NCI-H1048 (cell line): ENCODE data around the gene EFHC1.

Experiments
- DNase-seq: peaks from one replicate; lab custom pipeline; 2025; lab: John Stamatoyannopoulos, UW

The EFHC1 gene

DNA sequence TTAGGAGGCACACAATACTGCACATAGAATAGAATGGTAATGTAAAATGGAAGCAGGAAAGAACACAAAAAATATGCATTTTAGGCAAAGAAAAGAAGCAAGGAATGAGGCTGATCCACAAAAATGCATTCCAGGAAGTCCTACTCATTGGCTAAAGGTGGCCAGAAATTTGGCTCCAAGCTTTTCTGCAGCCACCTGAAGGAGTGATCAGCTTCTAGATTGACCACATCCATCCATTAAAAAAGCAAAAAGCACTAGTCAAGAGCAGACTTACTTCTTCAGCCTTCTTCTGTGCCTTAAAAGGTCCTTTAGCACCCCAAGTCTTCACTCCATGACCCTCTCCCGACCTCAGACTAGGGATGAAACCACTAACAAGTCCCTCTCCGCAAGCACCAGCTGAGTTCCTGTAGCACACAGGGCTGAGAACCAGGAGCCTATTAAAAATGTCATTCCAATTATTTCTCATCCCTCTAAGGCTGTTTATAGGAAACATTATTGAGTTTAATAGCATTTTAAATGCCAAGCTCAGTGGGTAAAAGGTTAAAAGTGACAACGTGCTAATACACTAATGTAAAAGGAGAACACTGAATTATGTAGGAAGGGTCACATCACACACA is 120.3 kb downstream of the EFHC1 start:
- no peak for DNase-seq

DNA sequence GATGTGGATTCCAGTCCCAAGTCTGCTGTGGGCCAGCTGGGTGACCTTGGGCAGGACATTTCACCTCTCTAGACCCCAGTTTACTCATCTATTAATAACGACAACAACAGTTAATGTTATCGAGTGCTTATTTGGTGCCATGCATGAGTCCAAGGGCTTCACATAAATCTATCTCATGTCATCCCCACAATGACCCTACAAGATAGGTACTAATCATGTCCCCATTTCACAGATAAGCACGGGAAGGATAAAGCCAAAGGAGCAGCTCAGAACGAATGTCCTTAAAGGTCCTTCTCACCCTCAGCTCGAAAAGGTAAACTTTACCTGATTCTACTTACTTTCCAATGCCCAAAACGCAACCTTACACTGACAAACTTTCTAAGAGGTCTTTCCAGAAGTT is 121.0 kb downstream of the EFHC1 start:
- DNase-seq, result no peak

DNA sequence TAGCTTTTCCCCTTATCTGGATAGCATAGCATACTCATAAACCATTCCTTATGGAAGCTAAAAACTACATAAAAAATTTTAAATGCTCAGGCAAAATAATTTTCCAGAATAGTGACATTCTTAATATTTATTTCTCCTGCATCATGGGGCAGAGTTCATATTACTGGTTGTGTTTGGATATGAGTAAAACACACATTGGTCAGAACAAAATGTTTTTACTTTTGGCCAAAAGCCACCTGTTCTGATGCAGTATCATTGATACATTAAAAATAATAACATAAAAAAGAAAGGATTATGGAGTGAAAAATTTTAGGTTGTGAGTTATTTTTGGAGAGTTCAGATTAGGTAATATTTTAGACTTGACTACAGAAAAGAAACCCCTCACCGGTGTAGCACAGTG is 123.1 kb downstream of the EFHC1 start:
- DNase-seq, result no peak

DNA sequence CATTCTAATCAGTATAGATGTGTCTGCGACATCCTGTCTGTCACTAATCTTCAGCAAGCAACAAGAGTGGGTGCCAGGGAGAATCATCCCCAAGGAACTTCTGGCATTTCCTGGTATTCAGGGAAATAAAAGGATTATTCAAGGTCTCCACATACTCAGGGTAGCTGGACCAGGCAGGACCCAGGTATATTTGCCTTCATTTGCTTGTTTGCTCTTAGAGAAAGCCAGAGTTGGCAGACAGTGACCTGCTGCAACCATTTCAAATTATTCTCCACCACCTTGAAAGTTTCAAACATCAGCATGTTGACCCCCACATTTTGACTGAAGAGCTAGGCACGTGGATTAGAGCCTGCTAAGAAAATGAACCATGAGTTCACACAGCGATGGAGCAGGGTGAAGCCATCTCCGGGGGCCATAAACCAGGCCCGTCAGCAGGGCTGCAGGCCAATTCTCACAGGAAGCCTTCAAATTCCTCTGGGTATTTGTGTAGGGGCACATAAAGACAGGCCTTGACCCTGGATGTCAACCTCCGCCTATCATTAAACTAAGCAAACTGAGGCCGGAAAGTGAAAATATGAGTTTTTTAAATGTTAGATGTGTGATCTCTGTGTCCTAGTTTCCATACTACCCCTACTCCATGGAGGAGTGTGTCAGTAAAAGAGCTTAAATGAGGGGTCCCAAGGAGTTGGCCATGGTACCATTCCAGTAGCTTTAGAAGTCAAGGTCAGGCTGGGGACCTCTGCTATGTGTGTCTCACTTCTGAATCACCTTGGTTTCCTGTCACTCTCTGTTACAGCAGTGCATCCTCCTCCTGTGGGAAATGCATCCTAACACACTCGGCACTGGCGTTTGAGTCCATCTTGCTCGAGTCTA is 123.8 kb downstream of the EFHC1 start:
- DNase-seq, result no peak

DNA sequence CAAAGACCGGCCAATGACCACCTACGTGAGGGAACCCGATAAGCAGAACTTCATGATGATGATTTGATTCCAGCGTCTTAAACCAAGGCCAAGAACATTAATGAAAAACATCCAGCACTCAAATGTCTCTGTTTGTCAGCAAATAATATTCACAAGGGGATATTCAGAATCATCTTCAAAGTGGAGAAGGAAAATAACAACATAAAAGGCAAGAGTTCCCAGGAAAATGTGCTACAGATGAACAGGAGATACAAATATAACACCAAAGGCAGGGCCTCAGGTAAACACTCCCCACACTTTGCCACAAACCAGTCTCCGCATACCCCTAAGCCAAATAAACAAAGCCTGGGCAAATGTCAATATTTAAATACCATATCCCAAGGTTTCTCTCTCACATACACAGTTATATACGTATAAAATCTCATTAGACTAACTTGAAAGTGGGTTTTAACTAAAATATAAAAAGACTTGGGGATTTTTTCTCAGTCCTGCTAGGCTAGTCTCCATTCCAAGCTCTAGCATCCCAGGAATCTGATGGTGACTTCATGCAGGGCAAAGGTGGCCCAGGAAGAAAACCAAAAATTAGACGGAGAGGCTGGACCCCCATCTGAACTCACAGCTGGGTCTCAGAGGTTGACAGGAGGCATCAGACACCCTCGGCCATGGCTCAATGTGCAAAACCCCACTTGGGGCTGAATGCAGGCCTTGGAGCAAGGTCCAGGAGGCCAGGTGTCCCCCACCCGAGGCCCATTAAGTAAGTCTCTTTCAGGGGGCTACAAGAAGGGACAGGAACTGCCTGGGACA is 124.7 kb downstream of the EFHC1 start:
- no peak for DNase-seq

DNA sequence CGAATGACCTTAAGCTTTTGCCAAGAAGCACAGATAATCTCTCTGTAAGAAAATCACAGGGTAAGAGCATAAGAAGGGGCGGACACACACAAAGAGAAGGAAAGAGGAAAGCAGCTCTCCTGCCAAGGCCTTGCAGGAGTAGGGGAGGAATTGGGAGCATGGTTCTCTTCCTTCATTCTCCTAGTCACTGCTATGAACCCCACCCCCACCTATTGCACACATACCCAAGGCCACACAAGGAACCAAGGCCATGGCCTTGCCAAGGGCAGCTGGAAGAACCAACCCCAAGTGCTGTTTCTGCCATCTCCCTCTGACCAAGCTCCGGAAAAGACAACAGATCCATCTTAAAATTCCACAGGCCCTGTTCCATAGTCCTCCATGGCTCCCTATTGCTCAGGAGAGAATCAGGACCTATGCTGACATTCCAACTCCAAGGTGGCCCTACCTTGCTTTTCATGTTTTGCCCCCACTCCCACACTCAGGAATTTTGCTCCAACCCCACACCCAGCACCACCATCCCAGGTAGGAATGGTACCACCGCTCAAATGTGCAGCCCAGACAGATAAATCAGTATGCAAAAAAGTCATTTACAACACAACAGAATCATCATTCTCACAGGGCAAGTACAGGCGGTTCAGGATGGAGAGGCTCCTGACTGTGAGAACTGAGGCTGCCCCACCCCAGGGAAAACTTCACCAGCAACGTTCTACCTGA is 125.4 kb downstream of the EFHC1 start:
- DNase-seq, result no peak

DNA sequence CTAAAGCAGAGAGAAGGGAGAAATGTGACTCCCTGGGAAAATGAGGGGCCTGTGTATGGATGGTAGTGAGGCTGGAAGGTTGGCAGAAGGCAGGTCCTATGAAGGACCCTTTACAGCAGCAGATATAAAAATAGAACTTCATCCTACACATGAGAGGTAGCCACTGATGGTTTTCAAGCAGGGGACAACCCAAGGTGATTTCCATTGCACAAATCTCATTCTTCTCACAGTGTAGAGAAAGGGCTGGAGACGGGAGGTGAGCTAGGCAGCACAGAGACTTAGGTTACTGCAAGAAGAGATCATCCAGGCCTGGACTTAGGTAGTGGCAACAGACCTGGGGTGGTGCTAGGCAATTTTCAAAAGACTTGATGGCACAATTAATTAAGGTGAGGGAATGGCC is 126.0 kb downstream of the EFHC1 start:
- DNase-seq, result no peak

DNA sequence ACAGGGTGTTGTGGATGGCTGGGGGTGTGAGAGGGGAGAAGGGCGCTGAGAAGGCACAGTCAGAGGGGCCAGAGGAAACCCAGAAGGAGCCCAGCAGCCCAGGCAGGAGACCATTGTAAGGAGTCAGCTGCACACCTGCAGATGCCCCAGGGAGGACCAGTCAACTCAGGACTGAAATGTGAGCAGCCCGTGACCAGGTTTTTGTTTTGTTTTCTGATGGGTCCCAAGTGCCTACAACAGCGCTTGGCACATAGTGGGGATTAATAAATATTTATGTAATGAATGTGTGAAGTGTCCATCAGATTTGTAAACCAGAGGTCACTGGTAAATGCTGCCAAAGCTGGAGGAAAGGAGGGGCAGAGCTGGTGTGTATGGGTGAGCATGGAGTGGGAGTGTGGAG is 126.5 kb downstream of the EFHC1 start:
- DNase-seq, result no peak

DNA sequence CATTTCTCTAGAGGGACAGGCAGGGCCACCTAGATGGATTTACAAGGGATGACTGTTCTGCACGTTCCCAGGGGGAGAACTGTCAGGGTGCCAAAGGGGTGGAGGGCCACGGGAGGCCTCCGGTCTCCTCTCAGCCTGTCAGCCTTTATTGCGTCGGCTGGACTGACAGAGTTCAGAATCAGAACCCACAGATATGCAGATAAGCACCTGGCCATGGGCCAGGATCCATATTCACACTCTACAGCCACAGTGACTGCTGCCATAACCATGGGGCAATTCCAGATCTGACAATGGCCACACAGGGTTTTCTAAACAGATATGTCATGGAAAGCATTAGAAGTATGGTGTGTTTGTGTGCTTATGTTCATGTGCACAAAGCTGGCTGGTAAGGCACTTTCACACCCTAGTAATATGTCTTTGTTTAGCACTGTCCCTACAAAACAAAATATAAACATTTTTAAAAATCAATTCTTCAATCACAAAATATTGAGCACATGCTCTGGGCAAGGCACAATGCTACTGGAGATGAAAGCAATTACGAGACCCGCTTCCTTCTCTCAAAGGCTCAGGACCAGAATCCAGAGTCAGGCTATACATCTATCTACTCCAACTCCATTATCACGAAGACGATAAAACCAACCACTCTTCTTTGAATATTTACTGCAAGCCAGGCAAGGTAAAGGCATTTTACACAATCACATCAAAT is 127.7 kb downstream of the EFHC1 start:
- no peak for DNase-seq

DNA sequence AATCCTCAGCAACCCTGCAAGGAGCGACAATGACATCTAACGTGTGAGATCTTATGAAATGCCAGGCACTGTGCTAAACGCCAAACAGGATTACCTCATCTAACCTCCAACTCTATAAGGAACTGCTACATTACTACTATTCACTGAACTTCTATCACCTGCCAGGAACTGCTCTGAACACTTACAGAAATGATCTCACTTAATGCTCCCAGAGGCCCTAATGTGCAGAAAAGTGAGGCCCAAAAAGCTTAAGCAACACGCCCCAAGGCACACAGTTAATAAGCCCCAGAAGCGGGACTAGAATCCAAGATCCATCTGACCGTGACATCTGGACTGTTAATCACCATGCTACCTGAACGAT is 128.2 kb downstream of the EFHC1 start:
- DNase-seq, result no peak

DNA sequence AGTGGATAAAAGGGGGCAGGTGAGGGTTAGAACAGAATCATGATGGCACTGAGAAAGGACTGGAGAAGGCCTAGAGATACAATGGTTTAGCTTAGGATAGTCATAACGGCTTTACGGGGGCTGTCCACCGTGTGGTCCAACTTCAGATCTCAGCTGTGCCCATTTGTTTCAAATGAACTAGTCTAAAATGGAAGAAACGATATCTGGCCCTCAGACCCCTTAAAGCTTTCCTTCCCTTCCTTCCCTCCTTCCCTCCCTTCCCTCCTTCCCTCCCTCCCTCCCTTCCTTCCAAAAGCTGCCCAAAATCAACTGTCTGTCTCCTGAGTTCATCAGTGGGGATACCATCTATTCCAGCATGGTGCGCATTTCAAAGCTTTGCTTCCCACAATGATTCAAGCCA is 128.9 kb downstream of the EFHC1 start:
- DNase-seq, result no peak

DNA sequence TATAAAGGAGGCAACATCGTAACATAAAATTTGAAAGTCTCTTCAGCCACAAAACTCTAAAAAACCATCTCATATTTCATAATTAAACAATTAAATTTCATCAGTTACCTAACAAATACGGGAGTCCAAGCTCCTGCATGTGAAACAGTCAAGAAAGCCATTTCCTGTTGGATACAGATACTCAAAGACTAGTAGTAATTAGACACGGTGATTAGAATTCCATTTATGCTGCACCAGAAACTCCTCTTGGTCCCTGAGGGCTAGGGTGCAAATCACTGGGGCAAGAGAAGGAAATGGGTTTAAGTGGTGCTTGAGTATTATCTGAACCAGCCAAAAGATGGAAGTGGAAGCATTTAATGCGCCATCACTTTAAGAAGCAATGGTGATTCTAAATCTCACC is 129.3 kb downstream of the EFHC1 start:
- DNase-seq, result no peak

DNA sequence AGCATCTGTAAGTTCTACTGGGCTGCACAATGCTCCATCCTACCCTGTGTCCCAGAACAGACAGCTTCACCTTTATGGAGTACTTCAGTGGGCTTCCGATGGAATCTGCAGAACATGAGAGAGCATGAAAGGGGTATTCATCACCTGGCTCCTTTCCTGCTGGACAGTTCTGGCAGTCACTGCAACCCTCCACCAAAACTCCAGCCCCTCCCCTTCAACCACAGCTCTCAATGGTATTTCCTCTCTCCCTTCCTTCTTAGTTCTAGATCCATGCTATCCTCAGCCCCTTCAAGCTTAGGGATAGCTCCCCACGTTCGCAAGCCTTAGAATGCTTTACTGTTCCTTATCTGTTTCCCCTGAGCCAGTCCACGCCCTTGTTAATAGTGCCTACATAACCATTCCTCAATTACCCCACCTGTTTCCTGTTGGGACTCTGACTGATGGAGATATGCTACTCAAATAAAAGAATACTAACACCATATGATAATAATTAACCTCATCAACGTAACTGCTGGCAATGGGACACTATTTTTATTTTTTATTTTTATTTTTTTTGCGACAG is 130.0 kb downstream of the EFHC1 start:
- no peak for DNase-seq

DNA sequence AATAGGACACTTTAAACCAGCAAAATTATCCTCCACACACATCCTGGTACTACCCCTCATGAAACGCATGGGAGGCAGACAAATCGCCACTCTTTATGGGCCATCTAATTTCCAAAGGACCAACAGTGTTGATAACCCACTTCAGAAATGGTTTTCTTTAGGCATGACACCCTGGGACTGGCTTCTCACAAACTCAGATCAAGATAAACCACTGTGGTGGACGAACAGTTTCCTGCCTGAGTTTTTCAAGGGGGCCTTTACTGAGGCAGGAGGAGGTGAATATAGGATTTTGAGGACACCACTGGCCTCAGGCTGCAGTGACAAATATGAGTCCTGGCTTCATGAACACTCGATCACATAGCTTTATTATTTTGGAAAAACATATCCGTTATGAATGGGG is 130.7 kb downstream of the EFHC1 start:
- no peak for DNase-seq

DNA sequence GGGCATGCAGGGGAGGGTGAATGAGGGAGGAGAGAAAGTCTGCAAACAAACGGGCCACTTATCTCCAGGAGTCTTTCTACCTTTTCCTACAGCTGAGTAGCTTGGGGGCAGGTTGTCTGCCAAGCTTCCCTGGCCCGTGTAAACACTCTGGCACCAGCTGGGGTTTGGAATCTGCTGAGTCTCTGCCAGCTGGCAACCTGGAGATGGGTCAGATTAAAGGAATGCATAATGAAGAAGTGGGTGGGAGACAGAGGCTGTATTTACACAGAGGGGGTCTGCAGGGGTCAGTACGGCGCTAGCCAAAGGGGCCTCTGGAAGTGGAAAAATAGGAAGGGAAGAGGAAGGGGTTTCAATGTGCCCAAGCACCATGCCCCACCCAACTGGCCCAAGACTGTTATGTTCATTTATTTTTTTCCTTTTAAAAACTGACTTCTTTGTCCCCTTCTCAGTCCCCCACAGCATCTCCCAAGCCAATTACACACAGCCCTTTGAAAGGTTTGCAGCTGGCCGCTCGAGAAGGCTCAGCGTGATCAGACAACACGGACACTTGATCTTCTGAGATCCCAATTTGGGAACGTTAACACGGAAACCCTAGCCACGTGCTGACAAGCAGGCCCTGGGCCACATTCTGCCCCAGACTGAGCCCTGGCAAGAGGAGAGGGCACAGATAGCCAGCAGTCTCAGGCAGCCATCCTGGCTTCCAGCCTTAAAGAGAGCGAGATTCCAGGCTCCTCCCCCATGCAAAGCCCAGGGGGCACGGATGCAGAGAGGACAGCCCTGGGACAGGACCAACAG is 131.5 kb downstream of the EFHC1 start:
- peak; percentile 73 for DNase-seq

DNA sequence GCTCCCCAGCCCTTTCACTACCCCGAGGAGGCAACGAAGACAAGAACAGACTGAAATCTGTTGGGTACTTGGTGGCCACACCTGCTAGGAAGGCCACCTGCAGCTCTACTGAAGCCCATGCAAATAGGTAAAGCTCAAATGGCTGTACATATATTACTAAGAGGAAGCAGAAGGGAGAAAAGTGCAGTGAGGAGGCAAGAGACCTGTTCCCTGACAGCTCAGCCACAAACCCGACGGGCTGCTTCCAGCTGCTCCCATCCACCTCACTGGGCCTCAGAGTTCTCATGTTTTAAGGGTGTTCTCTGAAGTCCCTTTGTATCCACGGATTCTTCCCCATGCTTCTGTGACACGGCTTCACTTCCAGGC is 132.1 kb downstream of the EFHC1 start:
- DNase-seq, result peak; percentile 27

DNA sequence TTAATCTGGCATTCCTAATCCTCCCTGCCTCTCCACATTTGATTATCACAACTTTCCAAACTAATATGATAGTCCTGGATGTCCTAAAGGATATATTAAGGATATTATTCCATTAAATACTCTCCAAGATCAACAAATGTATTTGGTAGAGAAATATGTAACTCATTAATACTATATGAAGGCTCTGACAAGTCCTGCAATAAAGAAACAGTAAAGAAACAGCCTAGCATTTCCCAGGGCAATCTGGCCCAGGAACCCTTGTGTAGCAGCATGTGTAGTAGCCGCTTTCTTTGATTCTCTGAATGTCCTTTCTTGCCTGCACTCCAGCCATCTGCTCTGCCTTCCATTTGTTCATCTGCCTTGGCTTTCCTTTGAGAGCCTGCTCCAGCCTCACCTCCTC is 133.0 kb downstream of the EFHC1 start:
- no peak for DNase-seq

DNA sequence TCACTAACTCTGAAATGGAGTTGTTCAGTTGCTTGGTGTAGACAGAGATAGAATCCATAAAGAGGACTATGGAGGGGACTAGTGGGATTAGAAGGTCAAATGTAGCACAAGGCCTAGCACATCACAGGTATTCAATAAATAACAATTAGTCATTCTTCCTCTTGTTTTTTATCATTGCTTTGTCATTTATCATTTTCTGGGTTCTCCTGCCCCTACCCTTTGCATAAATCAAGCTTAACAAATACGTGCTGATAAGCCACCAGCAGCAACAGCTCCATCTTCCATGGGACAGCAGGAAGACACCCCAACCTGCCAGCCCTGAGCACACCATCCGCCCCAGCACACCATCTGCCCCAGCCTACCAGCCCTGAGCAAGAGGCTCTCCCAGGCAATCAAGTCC is 133.6 kb downstream of the EFHC1 start:
- DNase-seq, result no peak

DNA sequence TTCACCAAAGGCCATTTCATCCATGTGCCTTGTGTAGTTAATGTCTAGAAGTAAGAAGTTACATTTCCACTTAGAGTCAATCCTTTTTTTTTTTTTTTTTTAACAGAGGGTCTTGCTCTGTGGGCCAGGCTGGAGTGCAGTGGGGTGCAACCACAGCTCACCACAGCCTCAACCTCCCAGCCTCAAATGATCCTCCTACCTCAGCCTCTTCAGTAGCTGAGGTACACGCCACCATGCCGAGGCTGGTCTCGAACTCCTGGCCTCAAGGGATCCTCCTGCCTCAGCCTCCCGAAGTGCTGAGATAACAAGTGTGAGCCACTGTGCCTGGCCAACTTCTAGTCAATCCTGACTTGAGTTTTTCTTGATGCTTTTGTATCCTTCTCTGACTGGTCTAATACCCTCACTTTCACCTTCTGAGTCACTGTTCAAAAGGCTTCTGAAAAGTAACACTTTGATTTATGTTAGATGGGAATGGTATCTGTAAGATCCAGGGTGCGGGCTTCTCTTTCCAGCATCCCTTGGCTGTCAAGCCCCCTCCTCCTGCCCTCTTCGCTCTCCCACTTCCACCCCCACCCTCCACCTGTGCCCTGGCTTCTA is 134.6 kb downstream of the EFHC1 start:
- no peak for DNase-seq

DNA sequence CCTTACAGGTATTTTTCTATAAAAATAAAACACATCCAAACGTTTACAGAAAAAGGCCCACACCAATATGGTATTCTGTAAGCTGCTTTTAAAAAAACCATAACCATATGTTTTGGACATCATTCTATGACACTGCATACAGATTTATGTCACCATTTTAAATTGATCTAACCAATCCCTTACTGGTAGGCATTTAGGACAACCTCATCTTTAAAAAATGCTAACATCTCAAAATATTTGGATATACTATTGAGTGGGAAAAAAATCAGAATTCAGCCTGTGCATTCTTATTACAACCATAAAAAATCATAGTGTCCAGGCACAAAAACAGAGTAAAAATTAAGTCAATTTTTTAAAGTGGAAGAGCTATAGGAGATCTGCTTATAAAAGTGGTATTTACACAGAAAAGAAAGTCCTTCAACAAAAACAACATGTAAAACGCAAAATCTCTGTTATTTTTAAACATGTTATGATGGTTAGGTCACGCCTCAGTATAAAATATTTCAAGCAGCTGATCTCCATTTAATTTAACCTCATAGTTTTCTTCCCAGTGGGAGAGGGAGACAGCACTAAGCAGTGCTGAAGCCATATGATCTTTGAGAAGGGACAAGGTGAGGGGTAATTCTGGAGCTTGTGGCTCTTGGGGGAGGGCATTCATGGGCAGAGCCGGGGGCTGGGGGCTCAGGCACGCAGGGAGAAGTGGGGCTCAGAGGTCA is 135.5 kb downstream of the EFHC1 start:
- no peak for DNase-seq
